Gastrocnemius medialis (tissue), 4 donors: ENCODE results near the gene FAM110D. TPM values are rescaled to one million over a fixed set of nuclear protein-coding genes. Genes with fewer than 3 reads are reported as not detected.

ENCODE experiments used
- ATAC-seq, 2 donors: fragments of 150-250 bp; one replicate each; pipeline ENCODE4 v1.9.1; 2016
- DNase-seq, 2 donors: peaks; one replicate each; pipeline ENCODE4 v3.0.0-alpha.2; 2019
- H3K27ac ChIP-seq, 4 donors: fragments of 200-600 bp; sonication (generic); 1 replicate in 1 of 4; 2 replicates in 3 of 4; pipeline ENCODE4 v1.5.1; 2016 to 2018; ENCODE audit warnings: mild to moderate bottlenecking in 2 of 4, moderate library complexity in 1 of 4
- H3K27me3 ChIP-seq, 3 donors: fragments of 200-600 bp; sonication (generic) in 2 of 3; 1 replicate in 1 of 3; 2 replicates in 2 of 3; pipeline versions ENCODE4 v1.5.1 to v1.6.0; 2016 to 2019; ENCODE audit warnings: mild to moderate bottlenecking in 1 of 3, moderate library complexity in 1 of 3
- H3K36me3 ChIP-seq, 2 donors: fragments of 200-600 bp; sonication (generic) in 1 of 2; one replicate each; pipeline ENCODE4 v1.5.1; 2017 to 2018
- H3K4me1 ChIP-seq, 2 donors: fragments of 200-600 bp; sonication (generic) in 1 of 2; one replicate each; pipeline ENCODE4 v1.5.1; 2016 to 2017; ENCODE audit warnings: mild to moderate bottlenecking in 2 of 2
- H3K4me3 ChIP-seq, 4 donors: fragments of 200-600 bp; sonication (generic) in 3 of 4; 1 replicate in 1 of 4; 2 replicates in 3 of 4; pipeline ENCODE4 v1.5.1; 2016 to 2019; ENCODE audit warnings: mild to moderate bottlenecking in 2 of 4
- H3K9me3 ChIP-seq, 3 donors: fragments of 200-600 bp; sonication (generic) in 2 of 3; 1 replicate in 1 of 3; 2 replicates in 2 of 3; pipeline ENCODE4 v1.5.1; 2016 to 2019
- POLR2A ChIP-seq, 2 donors: fragments of 450-650 bp; IDR thresholded peaks; one replicate each; pipeline ENCODE4 v1.6.1; 2017; ENCODE audit warnings: antibody characterized with exemption in 2 of 2, mild to moderate bottlenecking in 2 of 2, moderate library complexity in 2 of 2
- in situ Hi-C, 4 donors: fragments of 200-750 bp; cut with MboI; loops; one replicate each; pipeline versions ENCODE4 v1.15.0 to v1.8.0; 2017; ENCODE audit warnings: low sequenced_read_pairs in 4 of 4
- intact Hi-C: fragments of 100-400 bp; cut with DNase I; formaldehyde crosslinking; loops from one replicate; pipeline ENCODE4 v1.15.1; 2023; ENCODE audit warnings: low total_unique reads
- total RNA-seq, 4 donors: library from RNA; depleted of rRNA; stranded (reverse); fragments of >200 nt; gene quantifications; one replicate each; pipeline versions ENCODE4 v1.1.0 to v1.2.3, GENCODE V29; 2016
- TF ChIP-seq, protein P1 (sequence below), 5 experiments: fragments of 450-650 bp in 3 of 5; fragments of 200-600 bp in 2 of 5; sonication (generic) in 2 of 5; IDR thresholded peaks in 4 of 5; conservative IDR thresholded peaks in 1 of 5; 1 replicate in 4 of 5; 2 replicates in 1 of 5; pipeline ENCODE4 v1.5.1; 2016 to 2019; ENCODE audit warnings: antibody characterized with exemption in 5 of 5, mild to moderate bottlenecking in 3 of 5, moderate library complexity in 3 of 5

The FAM110D gene
- total RNA-seq, 4 donors from 2014 or later, result 3.1 to 5.2 (median 4.2) TPM

DNA sequence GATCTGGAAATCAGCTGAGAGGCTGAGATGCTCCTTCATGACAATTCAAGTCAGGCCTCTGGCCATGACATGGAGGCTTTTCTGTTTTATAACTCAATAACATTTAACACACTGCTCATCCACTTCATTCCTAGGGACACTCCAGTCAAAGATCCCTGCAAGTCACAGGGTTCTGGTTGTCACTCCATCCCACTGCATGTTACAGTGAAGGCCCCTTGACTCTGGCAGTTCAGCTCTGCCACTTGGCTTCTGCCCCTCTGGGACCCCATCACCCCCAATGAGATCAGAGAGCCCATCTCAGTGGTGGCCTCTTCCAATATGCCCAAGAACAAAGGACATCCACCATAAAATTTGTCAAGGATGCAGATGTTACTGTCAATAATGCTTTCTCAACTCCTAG is 10.0 kb upstream of the FAM110D start:
- H3K9me3 ChIP-seq, result no peaks in the 10 kb centered on the region
- H3K36me3 ChIP-seq, result no peaks in the 10 kb centered on the region
- intact Hi-C loops, result no loop called here
- no peak overlapping the region for H3K4me3 ChIP-seq
- H3K4me1 ChIP-seq, result peaks cover 0 to 12% of the 10 kb centered on the region in 2 donors
- no peak for DNase-seq
- in situ Hi-C loops, result loop anchor here (5.0 to 25.0 kb wide), 4 partner anchors 42 to 262 kb away; partner anchors contain the start of gene PAQR7 (in 1 of the 4)
- no peak for ATAC-seq
- TF ChIP-seq, protein P1, sequence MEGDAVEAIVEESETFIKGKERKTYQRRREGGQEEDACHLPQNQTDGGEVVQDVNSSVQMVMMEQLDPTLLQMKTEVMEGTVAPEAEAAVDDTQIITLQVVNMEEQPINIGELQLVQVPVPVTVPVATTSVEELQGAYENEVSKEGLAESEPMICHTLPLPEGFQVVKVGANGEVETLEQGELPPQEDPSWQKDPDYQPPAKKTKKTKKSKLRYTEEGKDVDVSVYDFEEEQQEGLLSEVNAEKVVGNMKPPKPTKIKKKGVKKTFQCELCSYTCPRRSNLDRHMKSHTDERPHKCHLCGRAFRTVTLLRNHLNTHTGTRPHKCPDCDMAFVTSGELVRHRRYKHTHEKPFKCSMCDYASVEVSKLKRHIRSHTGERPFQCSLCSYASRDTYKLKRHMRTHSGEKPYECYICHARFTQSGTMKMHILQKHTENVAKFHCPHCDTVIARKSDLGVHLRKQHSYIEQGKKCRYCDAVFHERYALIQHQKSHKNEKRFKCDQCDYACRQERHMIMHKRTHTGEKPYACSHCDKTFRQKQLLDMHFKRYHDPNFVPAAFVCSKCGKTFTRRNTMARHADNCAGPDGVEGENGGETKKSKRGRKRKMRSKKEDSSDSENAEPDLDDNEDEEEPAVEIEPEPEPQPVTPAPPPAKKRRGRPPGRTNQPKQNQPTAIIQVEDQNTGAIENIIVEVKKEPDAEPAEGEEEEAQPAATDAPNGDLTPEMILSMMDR (IDR thresholded peaks at IDR 0.05 in 4 of 5, conservative IDR thresholded peaks at IDR 0.05 in 1 of 5), result no peak
- no peak for TF ChIP-seq POLR2A (IDR thresholded peaks at IDR 0.05)
- no peaks in the 10 kb centered on the region for H3K27me3 ChIP-seq
- H3K27ac ChIP-seq, result no peak overlapping the region

DNA sequence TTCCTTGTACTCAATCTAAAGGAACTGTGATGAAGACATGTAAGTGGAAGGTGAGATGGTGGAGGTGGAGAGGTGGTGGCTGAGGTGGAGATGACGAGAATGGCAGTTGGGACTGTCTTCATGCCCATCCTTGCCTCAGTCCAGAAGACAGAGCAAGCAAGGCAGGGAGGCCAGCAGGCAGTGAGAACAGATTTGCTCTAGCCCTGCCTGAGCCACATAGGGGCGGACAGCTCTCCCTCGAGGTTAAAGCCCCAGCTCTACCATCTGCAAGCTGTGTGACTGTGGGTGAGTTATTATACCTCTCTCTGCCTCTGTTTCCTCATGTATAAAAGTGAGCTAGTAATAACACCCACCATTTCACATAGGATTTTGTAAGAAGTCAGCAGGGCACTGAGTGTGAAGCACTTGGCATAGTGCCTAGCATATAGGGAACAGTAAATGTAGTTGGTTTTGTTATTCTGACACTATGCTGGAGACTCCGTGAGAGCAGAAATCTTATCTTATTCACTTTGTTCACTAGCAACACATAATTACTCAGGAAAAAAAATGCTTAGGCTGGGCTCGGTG is 4.8 kb upstream of the FAM110D start:
- in situ Hi-C loops, result loop anchor here in 1 of 4 donors (25.0 kb wide), 2 partner anchors 117 to 267 kb away; partner anchors contain the start of genes PAQR7 and SLC30A2
- Histone ChIP-seq H3K27me3 (no peaks in the 10 kb centered on the region), H3K4me1 (peaks cover 0 to 4% of the 10 kb centered on the region in 2 donors), H3K4me3 (no peak overlapping the region), H3K27ac (peak overlapping the region in 1 of 4 donors; percentile 10), H3K9me3 (no peaks in the 10 kb centered on the region), H3K36me3 (no peaks in the 10 kb centered on the region)
- intact Hi-C loops, result no loop called here
- no peak for DNase-seq
- TF ChIP-seq, protein P1 (IDR thresholded peaks at IDR 0.05 in 4 of 5, conservative IDR thresholded peaks at IDR 0.05 in 1 of 5), result no peak
- no peak for TF ChIP-seq POLR2A (IDR thresholded peaks at IDR 0.05)
- no peak for ATAC-seq

DNA sequence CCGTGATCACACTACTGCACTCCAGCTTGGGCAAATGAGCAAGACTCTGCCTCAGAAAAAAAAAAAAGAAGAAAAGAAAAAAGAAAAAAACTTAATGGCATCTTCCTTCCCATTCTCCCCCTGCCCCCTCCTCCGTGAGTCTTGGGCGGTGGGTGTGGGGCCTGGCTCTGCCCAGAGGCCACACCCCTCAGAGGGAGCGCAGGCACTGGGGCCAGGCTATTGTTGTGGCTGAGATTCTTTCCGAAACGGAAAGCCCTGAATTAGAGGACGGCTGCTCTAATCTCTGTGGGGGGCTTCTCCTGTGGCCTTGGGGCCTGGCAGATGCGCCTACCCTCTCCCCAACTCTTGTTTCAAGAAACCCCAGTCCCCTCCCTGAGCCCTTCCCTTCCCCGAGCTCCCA is 4.1 kb upstream of the FAM110D start:
- no peak for TF ChIP-seq POLR2A (IDR thresholded peaks at IDR 0.05)
- TF ChIP-seq, protein P1 (IDR thresholded peaks at IDR 0.05 in 4 of 5, conservative IDR thresholded peaks at IDR 0.05 in 1 of 5), result no peak
- peaks cover 0 to 8% of the 10 kb centered on the region in 2 donors for H3K4me1 ChIP-seq
- no peak for ATAC-seq
- H3K27me3 ChIP-seq, result no peaks in the 10 kb centered on the region
- no peaks in the 10 kb centered on the region for H3K9me3 ChIP-seq
- in situ Hi-C loops, result loop anchor here in 1 of 4 donors (25.0 kb wide), 2 partner anchors 117 to 267 kb away; partner anchors contain the start of genes PAQR7 and SLC30A2
- H3K4me3 ChIP-seq, result no peak overlapping the region
- H3K36me3 ChIP-seq, result no peaks in the 10 kb centered on the region
- H3K27ac ChIP-seq, result peak overlapping the region; percentile 31 to 81 (median 43)
- peak in 1 of 2 donors; percentile 3 for DNase-seq
- intact Hi-C loops, result no loop called here

DNA sequence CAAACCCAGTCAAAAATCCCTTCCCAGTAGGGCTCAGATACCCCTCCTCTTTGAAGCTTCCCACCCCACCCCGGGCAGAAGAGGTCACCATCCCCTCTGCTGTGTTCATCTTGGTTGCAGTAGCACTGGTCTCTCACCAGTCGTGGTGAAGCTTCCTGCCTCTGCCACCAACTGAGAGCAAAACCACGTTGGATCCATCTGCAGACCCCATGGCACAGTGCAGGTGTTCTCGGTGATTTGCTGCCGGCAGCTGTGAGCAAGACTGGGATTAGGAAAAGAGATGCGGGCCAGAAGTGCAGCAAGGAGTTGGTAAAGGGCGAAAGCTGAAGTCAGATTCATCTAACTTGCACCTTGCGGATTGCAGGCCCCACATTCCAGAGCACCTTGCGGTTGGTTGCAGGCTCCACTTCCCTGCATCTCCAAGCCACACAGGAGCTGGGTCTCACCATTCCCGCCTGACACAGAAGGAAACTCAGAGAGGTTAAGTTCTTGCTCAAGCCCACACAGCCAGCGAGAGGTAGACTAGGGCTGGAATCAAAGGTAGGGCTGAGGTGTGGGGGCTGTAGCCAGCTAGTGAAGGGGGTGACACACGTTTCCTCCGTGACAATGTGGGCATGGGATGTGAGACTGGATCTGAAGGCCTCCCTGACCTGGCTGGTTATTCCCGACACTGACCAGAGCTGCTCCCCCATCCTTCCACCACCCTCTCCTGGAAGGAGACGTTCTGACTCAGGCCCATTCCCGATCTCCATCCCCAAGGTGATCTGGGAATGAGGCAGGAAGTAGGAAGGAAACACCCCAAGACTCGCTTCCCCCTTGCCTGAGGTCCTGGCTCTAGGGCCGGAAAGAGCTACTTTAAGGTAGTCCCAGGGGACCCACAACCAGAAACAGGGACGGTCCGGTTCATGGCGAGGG is 3.3 kb upstream of the FAM110D start:
- ATAC-seq (no peak), DNase-seq (peak in 1 of 2 donors; percentile 6)
- no peaks in the 10 kb centered on the region for H3K9me3 ChIP-seq
- H3K27ac ChIP-seq, result peak overlapping the region; percentile 51 to 81 (median 58)
- H3K4me1 ChIP-seq, result peaks cover 0 to 5% of the 10 kb centered on the region in 2 donors
- H3K27me3 ChIP-seq, result no peaks in the 10 kb centered on the region
- no peak for TF ChIP-seq POLR2A (IDR thresholded peaks at IDR 0.05)
- TF ChIP-seq, protein P1 (IDR thresholded peaks at IDR 0.05 in 4 of 5, conservative IDR thresholded peaks at IDR 0.05 in 1 of 5), result no peak
- intact Hi-C loops, result no loop called here
- in situ Hi-C loops, result loop anchor here in 1 of 4 donors (25.0 kb wide), 2 partner anchors 118 to 268 kb away; partner anchors contain the start of genes PAQR7 and SLC30A2
- H3K4me3 ChIP-seq, result peak overlapping the region in 3 of 4 donors; percentile 12 to 39 (median 25)
- H3K36me3 ChIP-seq, result no peaks in the 10 kb centered on the region
